GM23248 (cell line): ENCODE measurements around the gene MED29.

Experiments used
- EZH2 ChIP-seq: fragments of 200-600 bp; sonication (generic); IDR thresholded peaks from 2 replicates; pipeline ENCODE4 v1.6.1; 2018; ENCODE audit warnings: antibody characterized with exemption, mild to moderate bottlenecking; ENCODE audit not compliant: insufficient read depth, poor library complexity, severe bottlenecking
- EZH2phosphoT487 ChIP-seq: fragments of 200-600 bp; sonication (generic); IDR thresholded peaks from 2 replicates; pipeline ENCODE4 v1.6.1; 2018; ENCODE audit warnings: antibody characterized with exemption, moderate library complexity, mild to moderate bottlenecking, low read depth; ENCODE audit not compliant: insufficient read depth

GRCh38 chr19:39407660-39408391, 16.6 kb downstream of the MED29 start:
- TF ChIP-seq EZH2 (no peak), EZH2phosphoT487 (no peak)
